HG03095 (cell line): Measurements from ENCODE around the gene PLAU.
"Not testable (repeated sequence)": the region's sequence is repeated elsewhere in the genome, so short reads cannot be mapped to it uniquely, and the experiment has no call there.

Experiments
- ATAC-seq: cut with Tn5 transposase; IDR thresholded peaks from one replicate; pipeline ENCODE4 v1.9.1; 2021; ENCODE audit warnings: moderate library complexity; ENCODE audit not compliant: unreplicated experiment

PLAU gene

GRCh38 chr10:73876566-73876965 is 34.4 kb upstream of the PLAU start:
- no peak for ATAC-seq

GRCh38 chr10:73876971-73877370 is 34.0 kb upstream of the PLAU start:
- ATAC-seq, result no peak

GRCh38 chr10:73877533-73878160 is 33.3 kb upstream of the PLAU start:
- no peak for ATAC-seq

- ATAC-seq, result no peak
Measured at GRCh38 chr10:73878365-73878764, 32.6 kb upstream of the PLAU start.

- ATAC-seq, result peak; percentile 80
Measured at GRCh38 chr10:73879296-73880173, 31.4 kb upstream of the PLAU start.

GRCh38 chr10:73881221-73881919 is 29.6 kb upstream of the PLAU start:
- no peak for ATAC-seq

GRCh38 chr10:73884017-73884416 is 26.9 kb upstream of the PLAU start:
- no peak for ATAC-seq

- peak; percentile 62 for ATAC-seq
Measured at GRCh38 chr10:73886085-73886529, 24.8 kb upstream of the PLAU start.

GRCh38 chr10:73886661-73887293 is 24.2 kb upstream of the PLAU start:
- no peak for ATAC-seq

GRCh38 chr10:73887294-73888039 is 23.5 kb upstream of the PLAU start:
- no peak for ATAC-seq

- ATAC-seq, result no peak
Measured at GRCh38 chr10:73888514-73888913, 22.4 kb upstream of the PLAU start.

GRCh38 chr10:73889014-73889413 is 21.9 kb upstream of the PLAU start:
- no peak for ATAC-seq

GRCh38 chr10:73889416-73889815 is 21.5 kb upstream of the PLAU start:
- ATAC-seq, result not testable (repeated sequence)

- no peak for ATAC-seq
Measured at GRCh38 chr10:73890261-73890660, 20.7 kb upstream of the PLAU start.

- not testable (repeated sequence) for ATAC-seq
Measured at GRCh38 chr10:73890830-73891229, 20.1 kb upstream of the PLAU start.

GRCh38 chr10:73891540-73891939 is 19.4 kb upstream of the PLAU start:
- ATAC-seq, result no peak

GRCh38 chr10:73892310-73893030 is 18.5 kb upstream of the PLAU start:
- no peak for ATAC-seq

- ATAC-seq, result no peak
Measured at GRCh38 chr10:73893426-73893825, 17.5 kb upstream of the PLAU start.

GRCh38 chr10:73894245-73894971 is 16.5 kb upstream of the PLAU start:
- ATAC-seq, result no peak
